HG03097 (cell line): ENCODE results near the gene PSAPL1.

Experiments used
- ATAC-seq: cut with Tn5 transposase; IDR thresholded peaks from one replicate; pipeline ENCODE4 v1.9.1; 2021; ENCODE audit not compliant: unreplicated experiment, low FRiP score

The PSAPL1 gene, protein sequence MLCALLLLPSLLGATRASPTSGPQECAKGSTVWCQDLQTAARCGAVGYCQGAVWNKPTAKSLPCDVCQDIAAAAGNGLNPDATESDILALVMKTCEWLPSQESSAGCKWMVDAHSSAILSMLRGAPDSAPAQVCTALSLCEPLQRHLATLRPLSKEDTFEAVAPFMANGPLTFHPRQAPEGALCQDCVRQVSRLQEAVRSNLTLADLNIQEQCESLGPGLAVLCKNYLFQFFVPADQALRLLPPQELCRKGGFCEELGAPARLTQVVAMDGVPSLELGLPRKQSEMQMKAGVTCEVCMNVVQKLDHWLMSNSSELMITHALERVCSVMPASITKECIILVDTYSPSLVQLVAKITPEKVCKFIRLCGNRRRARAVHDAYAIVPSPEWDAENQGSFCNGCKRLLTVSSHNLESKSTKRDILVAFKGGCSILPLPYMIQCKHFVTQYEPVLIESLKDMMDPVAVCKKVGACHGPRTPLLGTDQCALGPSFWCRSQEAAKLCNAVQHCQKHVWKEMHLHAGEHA

DNA sequence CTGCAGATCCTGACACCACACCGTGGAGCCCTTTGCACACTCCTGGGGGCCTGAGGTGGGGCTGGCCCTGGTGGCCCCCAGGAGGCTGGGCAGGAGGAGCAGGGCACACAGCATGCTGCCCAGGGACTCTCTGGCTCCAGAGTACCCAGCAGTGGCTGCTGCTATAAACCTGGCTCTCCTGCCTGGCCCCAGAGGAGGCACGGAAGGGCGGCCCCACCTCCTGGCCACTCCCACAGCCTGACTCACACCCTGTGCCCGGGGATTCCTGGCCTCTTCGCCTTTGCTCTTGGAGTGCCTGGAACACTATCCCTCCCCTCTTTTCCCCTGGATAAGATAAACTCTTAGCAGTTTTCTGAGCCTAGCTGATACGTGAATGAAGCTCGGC lies at the start of gene PSAPL1:
TSS of gene PSAPL1 (minus strand) at position 165 of the 385 bp plus-strand sequence. CDS start at position 114, 51 bp downstream.
- ATAC-seq = no peak

DNA sequence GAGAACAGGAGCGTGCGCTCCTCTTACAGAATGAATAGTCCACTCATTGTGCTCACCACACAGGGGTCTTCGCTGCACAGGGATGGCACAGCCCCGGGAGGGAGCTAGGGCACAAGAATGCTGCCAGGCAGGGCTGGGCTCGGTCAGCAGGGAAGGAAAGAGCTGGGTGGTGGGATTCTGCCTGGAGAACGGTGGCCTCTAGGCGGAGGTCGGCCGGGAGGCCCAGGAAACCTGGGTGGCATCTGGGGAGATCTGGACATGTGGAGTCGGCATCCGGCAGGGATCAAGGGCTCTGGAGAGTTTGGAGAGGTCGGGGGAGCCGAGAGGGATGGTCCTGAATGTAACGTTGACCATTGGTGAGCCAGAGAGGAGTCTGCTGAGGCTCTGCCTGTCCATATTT lies 46.5 kb upstream of the PSAPL1 start:
- no peak for ATAC-seq

DNA sequence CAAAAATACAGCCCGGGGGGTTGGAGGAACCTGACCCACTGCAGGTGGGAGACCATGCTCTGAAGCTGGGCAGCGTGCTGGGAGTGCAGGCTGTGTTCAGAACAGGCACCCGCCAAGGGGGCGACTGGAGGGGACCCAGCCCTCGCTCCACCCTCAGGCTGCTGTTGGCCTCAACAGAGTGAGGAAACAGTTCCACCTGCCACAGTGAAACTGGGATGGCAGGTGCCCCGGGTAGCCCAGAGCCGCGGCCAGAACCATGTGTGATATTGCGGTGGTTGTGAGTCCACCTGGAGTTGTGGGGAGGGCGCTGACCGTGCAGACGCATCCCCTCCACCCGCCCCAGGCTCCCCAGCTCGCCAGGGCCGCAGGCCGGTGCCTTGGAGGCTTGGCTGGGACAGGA lies 45.7 kb upstream of the PSAPL1 start:
- no peak for ATAC-seq

DNA sequence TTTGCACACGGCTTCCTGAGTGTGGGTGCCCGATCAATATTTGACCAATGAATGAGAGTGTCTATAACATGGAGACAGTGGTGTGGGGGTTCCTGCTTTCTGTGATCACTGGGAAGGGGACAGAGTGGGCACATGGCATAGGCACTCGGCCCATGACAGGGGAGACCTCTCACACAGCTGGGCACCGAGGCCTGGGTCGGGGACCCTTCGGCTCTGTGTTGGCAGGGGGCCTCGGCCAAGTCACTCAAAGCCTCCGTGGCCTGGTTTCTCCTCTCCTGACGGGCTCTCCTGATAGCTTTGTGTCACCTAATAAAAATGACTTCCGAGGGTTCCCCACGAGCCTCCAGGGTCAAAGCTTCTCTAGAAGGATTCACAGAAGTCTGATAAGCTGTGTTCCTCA lies 43.9 kb upstream of the PSAPL1 start:
- no peak for ATAC-seq

DNA sequence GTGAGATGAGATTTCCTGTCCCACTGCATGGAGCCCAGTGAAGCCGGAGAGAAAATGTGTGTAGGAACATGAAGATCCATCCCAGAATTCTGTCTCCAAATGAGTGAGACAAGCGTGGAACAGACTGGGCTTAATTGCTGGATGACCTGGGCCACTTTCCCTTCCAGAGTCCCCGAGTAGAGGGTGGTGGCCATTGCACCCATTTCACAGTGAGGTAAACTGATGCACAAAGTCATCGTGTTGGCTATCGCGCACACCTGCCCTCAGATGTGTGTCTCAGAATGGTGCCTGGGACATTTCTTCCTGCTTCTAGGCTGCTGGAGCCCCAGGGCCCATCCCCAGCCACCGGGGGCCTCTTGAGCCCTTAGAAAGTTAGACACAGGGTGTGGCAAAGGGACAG lies 43.0 kb upstream of the PSAPL1 start:
- ATAC-seq = no peak

DNA sequence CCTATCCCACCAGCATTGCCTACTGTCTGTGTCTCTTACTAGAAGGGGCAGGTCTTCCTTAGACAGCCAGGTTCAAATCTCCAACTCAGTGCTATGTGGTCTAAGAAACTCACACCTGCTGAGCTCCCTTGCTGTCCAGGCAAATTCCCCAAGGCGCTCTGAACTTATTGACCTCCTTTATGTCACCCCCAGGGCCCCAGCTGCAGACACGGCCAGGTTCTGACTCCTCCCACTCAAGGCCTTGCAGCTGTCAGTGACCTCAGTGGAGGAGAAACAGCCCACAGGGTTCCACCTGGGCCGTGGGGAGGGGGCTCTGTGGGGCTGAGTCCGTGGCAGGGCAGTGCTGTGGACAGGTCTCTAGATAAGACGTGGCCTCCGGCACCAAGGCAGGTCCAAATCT lies 42.1 kb upstream of the PSAPL1 start:
- no peak for ATAC-seq

DNA sequence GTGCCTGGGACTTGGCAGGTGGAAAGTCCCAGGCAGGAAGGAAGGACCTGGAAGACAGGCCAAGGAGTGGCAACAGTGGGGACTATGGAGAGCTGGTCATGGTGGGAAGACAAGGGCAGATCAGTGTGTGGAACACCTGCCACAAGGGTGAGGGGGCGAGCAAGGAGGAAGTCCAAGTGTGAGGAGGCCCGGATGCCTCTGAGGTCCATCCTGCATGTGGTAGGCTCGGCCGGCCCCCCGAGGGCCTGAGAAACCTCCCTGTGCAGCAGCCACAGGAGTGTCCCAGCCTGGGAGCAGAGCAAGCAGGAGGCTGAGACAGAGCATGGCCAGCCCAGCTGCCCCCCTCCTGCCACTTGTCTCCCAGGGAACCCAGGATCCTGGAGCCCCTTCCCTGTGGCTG lies 40.5 kb upstream of the PSAPL1 start:
- no peak for ATAC-seq

DNA sequence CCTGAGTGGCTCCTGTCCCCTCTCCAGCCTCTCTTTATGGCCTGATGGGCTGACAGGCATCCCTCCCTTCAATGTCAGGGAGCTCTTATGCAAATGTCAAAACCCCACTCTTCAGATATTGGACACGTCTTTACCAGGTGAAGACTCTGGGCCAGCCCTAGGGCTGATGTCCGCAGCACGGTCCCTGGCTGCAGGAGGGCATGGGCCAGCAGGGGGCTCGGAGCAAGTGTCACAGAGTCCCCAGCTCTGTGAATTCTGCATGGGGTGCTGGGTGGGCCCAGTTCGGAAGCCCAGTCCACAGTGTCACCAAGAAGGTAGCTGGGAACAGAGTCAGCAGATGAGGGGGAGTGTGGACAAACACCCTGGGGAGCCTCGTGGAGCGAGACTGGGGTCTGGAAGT lies 39.6 kb upstream of the PSAPL1 start:
- ATAC-seq = no peak

DNA sequence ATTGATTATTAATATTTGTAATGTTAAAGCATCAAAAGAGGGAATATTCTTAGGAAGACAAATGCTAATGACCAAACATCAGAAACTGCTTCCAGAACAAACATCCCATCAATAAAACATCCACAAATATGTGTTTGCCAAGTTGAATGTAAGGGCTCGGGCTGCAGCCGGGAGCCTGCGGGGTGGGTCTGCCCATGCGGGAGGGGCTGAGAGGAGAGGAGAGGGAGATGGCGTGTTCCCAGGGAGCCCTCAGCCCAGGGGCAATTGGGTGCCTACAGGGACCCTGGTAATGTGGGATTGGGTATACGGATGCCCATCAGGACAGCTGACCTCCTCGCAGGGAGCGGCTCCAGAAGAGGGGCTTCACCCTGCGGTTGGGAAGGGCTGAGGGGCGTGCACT lies 38.4 kb upstream of the PSAPL1 start:
- no peak for ATAC-seq

DNA sequence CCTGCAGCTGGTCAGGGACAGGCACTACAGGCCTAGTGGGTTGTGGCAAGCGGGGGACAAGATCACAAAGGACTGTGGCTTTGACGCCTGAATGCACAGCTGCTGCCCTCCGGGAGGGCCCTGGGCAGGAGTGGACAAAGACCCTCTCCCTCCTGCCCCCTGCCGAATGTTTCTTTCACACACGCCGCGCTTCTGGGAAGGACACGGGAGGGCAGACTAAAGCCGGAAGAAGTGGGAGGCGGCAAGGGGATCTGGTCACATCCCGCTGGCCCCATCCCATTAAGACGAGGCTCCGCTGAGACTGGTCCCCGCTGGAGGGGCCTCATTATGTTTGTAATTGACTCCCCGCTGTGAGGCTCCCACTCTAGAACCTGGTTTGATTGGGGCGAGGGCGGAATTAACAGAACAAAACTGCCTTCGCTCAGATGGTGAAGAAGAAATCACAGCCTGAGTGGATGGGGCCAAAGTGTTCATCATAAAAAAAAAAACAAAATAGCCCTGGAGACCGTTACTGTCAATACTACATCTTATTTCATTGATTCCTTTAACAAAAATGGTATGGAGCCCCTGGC lies 37.8 kb upstream of the PSAPL1 start:
- ATAC-seq = no peak

DNA sequence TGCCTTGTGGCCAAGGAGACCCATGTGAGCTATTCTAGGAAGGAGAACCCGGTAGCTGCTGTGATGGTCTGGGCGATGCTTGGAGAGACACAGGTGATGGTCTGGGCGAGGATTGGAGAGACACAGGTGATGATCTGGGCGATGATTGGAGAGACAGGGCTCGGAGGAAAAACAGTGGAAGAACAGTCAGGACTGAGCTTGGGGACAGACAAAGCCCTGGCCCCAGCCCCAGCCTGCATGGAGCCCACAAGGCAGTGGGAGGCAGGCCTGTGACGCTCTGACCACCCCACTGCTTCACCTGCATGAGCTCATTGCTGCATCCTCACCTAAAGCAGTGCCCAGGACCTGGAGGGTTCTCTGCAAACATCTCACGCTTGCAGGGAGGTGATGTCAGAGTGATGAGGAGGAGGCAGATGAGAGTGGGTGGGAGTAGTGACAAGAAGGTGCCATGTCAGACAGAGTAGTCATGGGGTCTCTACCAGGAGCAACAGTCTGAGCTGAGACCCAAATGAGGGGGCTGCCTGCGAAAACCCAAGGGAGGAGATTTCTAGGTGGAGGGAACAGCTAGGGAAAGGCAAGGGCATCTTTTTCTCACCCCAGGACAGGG lies 35.9 kb upstream of the PSAPL1 start:
- ATAC-seq = no peak

DNA sequence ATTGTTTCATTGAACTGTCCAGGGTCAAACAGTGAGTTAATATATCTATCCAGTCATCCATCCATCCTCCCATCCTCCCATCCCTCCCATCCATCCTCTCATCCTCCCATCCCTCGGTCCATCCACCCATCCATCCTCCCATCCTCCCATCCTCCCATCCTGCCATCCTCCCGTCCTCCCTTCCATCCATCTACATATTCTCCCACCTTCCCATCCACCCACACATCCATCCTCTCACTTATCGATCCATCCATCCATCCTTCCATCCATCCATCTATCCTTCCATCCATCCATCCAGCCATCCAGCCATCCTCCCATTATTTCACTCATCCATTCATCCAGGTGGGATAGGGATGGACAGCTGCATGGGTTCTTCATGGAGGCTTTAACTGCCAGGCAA lies 35.4 kb upstream of the PSAPL1 start:
- no peak for ATAC-seq

DNA sequence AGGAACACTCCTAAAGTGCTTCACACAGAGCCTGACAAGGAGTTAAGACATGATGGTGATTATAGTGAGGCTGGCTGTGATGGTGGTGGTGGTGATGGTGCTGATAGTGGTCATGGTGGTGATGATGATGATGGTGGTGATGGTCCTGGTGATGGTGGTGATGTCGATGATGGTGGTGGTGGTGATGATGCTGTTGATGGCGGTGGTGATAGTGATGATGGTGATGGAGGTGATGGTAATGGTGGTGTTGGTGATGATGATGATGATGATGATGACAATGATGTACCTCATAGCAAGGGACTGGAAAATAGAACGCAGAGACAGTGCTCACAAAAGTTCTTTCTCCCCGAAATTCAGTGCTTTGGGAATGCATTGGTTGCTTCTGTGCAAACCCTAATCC lies 34.3 kb upstream of the PSAPL1 start:
- ATAC-seq = no peak

DNA sequence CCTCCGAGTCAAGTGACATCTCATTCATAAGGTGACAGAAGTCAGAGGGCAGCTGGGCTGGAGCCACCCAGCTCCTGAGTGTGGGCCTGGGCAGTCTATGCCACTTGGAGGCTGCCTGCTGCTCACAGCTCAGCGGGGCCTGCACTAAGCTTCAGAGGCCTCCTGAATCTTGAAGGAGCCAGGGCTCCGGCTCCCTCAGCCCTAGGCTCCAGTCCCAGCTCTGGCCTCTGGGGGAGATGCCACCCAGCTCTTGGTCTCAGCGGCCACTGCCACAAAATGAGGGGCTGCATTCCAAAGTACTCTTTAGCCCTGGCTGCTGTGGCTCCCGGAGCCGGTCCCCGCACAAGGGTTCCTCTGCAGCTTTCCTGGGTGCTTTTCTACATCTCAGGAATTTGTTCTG lies 32.7 kb upstream of the PSAPL1 start:
- ATAC-seq = no peak

DNA sequence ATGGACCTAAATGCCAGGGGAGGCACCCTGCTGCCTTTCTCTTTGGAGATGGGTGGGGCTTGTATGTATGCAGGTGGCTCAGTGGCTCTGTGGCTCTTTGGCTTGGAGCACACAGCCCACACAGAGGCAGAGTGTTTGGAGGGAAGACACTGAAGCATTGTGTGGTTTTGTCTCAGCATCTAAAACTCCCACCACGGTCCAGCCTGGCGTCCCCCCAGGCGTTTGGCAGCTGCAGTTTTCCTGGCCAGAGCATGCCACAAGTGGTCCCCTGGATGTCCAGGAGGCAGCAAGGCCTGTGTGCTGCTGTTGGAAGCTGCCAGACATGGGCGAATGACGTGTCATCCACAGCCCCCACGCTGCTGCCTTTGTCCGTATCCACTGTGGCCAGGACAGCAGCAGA lies 32.2 kb upstream of the PSAPL1 start:
- ATAC-seq = no peak

DNA sequence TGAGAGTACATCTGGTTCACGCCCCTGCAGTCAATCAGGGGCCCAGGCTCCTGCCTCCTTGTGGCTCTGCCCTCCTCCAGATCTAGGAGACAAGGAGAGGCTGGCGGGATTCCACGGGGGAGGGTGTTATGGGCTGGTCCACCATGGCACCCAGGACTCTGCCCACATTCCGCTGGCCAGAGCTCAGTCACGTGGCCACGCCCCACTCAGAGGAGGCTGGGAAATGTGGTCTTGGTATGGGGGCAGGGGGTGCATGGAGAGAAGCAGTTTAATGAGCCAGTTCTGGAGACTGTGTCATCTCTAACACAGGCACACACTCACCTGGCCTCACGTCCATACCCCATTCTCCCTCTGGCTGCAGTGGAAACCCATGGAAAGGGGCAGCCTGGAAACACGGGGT lies 31.5 kb upstream of the PSAPL1 start:
- no peak for ATAC-seq

DNA sequence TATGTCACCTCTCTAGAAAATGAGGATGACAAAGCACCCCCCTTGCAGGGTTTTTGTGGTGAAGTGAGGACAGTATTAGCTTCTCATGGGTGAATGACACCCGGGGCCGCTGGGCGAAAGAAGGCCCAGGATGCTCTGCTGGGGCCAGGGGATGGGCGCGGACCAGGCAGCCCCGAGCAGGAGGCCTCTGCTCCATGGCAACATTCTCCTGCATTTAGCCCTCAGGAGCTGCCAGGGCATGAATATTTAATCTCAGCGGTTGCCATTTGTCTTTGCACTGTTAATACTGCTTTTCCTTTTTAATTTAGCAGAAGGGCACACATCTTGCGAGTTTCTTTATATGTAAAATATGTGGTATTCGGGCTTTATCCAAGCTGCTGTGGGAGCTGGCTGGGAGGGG lies 30.3 kb upstream of the PSAPL1 start:
- ATAC-seq = no peak

DNA sequence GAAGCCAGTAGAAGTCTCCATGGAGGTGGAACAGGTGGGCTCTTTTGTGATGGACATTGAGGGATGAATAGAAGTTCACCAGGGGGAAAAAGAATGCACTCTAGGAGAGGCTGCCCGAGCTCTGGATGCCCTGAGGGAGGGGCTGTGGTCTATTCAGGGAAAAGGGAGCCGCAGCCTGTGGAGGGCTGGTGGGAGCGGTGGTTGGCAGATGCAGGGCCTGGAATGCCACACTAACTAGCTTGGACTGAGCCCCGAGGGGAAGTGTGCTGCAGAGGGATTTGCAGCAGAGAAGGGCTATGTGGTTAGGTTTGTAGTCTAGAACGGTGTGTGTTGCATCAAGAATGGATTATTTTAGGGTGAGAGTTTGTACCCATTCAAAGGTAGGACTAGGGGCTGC lies 29.5 kb upstream of the PSAPL1 start:
- ATAC-seq = no peak

DNA sequence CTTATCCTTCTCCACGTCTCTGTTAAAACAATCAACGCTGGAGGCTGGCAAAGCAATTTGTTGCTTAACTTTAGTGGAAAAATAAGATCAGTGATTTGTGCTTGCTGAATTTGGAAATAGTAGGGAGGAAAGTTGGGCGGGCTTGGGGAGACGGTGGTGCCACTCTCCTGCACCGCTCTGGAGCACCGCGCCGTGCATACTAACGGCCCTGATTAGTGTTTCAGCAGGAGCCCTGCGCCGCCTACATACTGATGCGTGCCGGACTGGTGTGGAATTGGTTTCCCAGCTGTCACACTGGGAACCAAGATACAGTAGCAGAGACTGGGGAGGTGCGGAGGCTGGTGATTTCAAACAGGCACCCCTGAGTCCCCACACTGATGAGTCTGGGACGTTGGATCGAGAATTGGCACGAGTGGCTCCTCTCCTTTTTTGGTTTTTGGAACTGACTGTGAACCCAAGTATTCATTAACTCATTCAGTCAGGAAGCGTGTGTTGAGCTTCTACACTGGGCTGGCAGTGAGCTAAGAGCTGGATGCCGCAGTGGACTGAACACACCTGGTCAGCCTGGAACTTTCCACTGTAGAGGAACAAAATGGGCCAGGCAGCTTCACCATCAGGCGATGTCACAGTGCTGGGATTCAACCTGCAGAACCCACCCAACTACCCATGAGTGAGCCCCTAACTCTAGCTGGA lies 29.0 kb upstream of the PSAPL1 start:
- ATAC-seq = no peak

DNA sequence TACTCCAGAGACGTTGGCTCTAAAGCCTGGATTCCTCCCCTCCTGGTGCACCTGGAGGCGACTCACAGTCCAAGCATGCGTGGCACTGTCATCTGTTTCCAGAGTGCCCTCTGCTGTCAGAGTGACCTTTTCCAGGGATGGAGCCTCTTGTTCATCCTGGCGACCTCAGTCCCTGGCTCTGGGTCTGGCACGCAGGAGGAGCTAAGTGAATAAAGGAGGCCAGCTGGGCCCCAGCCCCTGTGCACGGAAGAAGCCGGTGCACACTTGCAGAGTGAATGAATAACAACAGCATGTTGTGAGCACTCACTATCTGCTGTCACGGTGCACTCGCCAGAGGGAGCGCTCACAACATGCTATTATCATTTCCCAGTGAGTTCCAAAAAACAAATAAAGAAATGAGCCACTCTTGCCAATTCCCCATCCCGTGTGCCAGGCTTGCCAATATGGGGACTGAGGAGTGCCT lies 27.8 kb upstream of the PSAPL1 start:
- no peak for ATAC-seq

DNA sequence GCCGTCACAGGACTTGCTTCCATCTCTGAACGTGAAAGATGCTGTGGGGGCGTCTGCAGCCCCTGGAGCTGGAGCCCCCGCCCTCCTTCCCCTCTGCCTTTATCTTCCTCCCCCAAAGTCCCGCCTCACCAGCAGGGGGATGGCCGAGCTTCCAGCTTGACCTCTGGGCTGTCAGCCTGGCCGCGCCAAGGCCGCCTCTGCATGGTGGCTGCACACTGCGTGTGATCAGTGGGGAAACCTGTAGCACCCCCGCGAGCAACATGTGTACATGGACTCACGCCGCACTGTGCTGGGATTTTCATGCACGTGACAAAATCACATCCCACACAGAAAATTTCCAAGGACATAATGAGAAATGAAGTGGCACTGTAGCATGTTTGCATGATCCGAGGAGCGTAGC lies 26.5 kb upstream of the PSAPL1 start:
- ATAC-seq = no peak
